Uterus (tissue), 2 donors: ENCODE measurements around the gene C17orf107.

Experiments used
- POLR2A ChIP-seq, 2 donors: fragments of 450-650 bp; IDR thresholded peaks; one replicate each; pipeline ENCODE4 v1.6.1; 2016; ENCODE audit warnings: antibody characterized with exemption in 2 of 2, mild to moderate bottlenecking in 1 of 2, moderate library complexity in 1 of 2
- TF ChIP-seq, protein P1 (sequence below), 4 experiments: fragments of 200-600 bp in 2 of 4; fragments of 450-650 bp in 2 of 4; sonication (generic) in 2 of 4; IDR thresholded peaks; one replicate each; pipeline ENCODE4 v1.5.1; 2016 to 2019; ENCODE audit warnings: antibody characterized with exemption in 4 of 4, mild to moderate bottlenecking in 2 of 4, moderate library complexity in 1 of 4

DNA sequence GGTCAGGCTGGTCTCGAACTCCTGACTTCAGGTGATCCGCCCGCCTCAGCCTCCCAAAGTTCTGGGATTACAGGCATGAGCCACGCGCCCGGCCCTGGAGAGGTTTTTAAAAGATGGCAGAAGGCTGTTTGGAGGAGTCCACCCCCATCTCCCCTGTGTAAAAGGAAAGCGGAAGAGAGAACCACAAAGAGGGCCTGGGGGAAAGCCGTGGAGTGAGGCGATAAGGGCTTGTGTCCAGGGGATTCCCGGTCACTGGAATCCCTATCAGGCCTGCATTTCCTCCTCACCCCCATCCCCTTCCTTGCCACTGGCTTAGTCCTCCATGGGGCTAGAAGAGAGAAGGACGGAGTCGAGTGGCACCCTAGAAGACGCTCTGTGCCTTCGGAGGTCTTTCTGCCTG is 32.6 kb downstream of the C17orf107 start, which contains the start of gene GP1BA:
- TF ChIP-seq, protein P1, sequence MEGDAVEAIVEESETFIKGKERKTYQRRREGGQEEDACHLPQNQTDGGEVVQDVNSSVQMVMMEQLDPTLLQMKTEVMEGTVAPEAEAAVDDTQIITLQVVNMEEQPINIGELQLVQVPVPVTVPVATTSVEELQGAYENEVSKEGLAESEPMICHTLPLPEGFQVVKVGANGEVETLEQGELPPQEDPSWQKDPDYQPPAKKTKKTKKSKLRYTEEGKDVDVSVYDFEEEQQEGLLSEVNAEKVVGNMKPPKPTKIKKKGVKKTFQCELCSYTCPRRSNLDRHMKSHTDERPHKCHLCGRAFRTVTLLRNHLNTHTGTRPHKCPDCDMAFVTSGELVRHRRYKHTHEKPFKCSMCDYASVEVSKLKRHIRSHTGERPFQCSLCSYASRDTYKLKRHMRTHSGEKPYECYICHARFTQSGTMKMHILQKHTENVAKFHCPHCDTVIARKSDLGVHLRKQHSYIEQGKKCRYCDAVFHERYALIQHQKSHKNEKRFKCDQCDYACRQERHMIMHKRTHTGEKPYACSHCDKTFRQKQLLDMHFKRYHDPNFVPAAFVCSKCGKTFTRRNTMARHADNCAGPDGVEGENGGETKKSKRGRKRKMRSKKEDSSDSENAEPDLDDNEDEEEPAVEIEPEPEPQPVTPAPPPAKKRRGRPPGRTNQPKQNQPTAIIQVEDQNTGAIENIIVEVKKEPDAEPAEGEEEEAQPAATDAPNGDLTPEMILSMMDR (IDR thresholded peaks at IDR 0.05): no peak
- no peak for TF ChIP-seq POLR2A (IDR thresholded peaks at IDR 0.05)
